ENCODE results near the gene CCDC117. TPM values are rescaled to one million over a fixed set of nuclear protein-coding genes. Genes with fewer than 3 reads are reported as not detected.
"Not testable (repeated sequence)": the region's sequence is repeated elsewhere in the genome, so short reads cannot be mapped to it uniquely, and the experiment has no call there.

CCDC117 gene
- total RNA-seq, 4 donors from 2014 or later: 9.8 to 15.4 (median 14.4) TPM

- no peak overlapping the region for H3K27ac ChIP-seq
- 67 to 83% methylated on average over 6 of the region's 6 CpGs for WGBS, 2 donors
- H3K9me3 ChIP-seq: no peaks in the 10 kb centered on the region
- H3K36me3 ChIP-seq: peaks cover 0 to 24% (median 0%) of the 10 kb centered on the region in 3 donors
- H3K4me1 ChIP-seq: peaks cover 0 to 6% (median 0%) of the 10 kb centered on the region in 3 donors
- no peak overlapping the region for H3K4me3 ChIP-seq
- DNase-seq: no peak
- TF ChIP-seq, protein P1, sequence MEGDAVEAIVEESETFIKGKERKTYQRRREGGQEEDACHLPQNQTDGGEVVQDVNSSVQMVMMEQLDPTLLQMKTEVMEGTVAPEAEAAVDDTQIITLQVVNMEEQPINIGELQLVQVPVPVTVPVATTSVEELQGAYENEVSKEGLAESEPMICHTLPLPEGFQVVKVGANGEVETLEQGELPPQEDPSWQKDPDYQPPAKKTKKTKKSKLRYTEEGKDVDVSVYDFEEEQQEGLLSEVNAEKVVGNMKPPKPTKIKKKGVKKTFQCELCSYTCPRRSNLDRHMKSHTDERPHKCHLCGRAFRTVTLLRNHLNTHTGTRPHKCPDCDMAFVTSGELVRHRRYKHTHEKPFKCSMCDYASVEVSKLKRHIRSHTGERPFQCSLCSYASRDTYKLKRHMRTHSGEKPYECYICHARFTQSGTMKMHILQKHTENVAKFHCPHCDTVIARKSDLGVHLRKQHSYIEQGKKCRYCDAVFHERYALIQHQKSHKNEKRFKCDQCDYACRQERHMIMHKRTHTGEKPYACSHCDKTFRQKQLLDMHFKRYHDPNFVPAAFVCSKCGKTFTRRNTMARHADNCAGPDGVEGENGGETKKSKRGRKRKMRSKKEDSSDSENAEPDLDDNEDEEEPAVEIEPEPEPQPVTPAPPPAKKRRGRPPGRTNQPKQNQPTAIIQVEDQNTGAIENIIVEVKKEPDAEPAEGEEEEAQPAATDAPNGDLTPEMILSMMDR (IDR thresholded peaks at IDR 0.05): no peak
- TF ChIP-seq POLR2A (IDR thresholded peaks at IDR 0.05): no peak
- H3K27me3 ChIP-seq: no peaks in the 10 kb centered on the region
- intact Hi-C loops (cut with DNase I): no loop called here
These were observed 38.1 kb upstream of the CCDC117 start for GRCh38 chr22:28734393-28734792.

- Histone ChIP-seq H3K4me1 (peaks cover 0 to 19% (median 3%) of the 10 kb centered on the region in 3 donors), H3K27ac (no peak overlapping the region), H3K9me3 (no peaks in the 10 kb centered on the region), H3K36me3 (peaks cover 0 to 23% (median 0%) of the 10 kb centered on the region in 3 donors), H3K4me3 (no peak overlapping the region), H3K27me3 (no peaks in the 10 kb centered on the region)
- 52 to 84% methylated on average over 3 to 4 of the region's 7 CpGs for WGBS, 2 donors
- TF ChIP-seq POLR2A (IDR thresholded peaks at IDR 0.05): no peak
- TF ChIP-seq, protein P1 (IDR thresholded peaks at IDR 0.05): no peak
- intact Hi-C loops (cut with DNase I): no loop called here
- DNase-seq: no peak
These were observed 36.0 kb upstream of the CCDC117 start for GRCh38 chr22:28736301-28737155.

- no peak for TF ChIP-seq POLR2A (IDR thresholded peaks at IDR 0.05)
- TF ChIP-seq, protein P1 (IDR thresholded peaks at IDR 0.05): no peak
These were observed 34.8 kb upstream of the CCDC117 start for GRCh38 chr22:28737701-28738100.

DNA sequence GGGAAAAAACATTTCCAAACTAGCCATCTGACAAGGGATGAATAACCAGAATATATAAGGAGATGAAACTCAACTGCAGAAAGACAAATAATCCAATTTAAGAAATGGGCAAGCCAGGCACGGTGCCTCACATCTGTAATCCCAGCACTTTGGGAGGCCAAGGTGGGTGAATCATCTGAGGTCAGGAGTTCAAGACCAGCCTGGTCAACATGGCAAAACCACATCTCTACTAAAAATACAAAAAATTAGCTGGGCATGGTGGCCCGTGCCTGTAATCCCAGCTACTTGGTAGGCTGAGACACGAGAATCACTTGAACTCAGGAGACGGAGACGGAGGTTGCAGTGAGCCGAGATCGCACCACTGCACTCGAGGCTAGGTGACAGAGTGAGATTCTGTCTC is 33.6 kb upstream of the CCDC117 start:
- DNase-seq; H3K27me3 ChIP-seq; H3K27ac ChIP-seq; intact Hi-C loops (cut with DNase I); H3K4me3 ChIP-seq; H3K9me3 ChIP-seq: not testable (repeated sequence)
- H3K36me3 ChIP-seq: peaks cover 0 to 11% (median 1%) of the 10 kb centered on the region in 3 donors
- 83 to 86% methylated on average over 8 of the region's 8 CpGs for WGBS, 2 donors
- peaks cover 3 to 33% (median 7%) of the 10 kb centered on the region in 3 donors for H3K4me1 ChIP-seq

More at GRCh38 chr22:28737701-28738100, 34.8 kb upstream of the CCDC117 start:
- Histone ChIP-seq H3K9me3 (no peaks in the 10 kb centered on the region), H3K4me3 (no peak overlapping the region), H3K4me1 (peaks cover 0 to 22% (median 3%) of the 10 kb centered on the region in 3 donors), H3K36me3 (peaks cover 0 to 13% (median 0%) of the 10 kb centered on the region in 3 donors), H3K27me3 (no peaks in the 10 kb centered on the region), H3K27ac (no peak overlapping the region)
- 89 to 97% methylated on average over 3 of the region's 3 CpGs for WGBS, 2 donors
- DNase-seq: no peak
- intact Hi-C loops (cut with DNase I): no loop called here

DNA sequence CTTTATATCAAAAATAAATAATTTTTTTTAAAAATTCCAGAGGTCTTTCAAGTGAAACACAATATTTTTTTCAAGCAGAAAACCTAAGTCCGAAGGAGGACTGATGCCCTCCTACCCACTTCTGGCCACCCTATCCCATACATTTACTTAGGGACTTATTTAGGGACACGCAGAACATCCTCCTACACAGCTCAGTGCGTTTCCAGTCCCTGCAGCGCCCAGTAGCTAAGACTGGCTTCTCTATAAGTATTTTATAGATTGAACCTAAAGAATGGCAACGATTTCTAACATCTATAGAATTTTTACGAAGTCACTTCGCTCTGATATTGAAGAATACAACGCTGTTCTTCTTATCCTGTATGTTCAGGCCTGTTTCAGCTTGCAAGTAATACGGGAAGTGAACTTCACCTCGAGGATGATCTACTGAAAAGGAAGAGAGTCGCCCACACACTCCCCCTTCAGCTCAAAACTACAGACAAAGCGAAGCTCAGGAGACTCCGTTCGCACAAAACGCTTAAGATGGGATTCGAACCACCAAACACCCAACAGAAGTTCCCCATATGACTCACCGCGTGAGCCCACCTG is 31.2 kb upstream of the CCDC117 start:
- intact Hi-C loops (cut with DNase I): no loop called here

More for the DNA sequence above, 31.2 kb upstream of the CCDC117 start:
- no peak for DNase-seq
- Histone ChIP-seq H3K4me3 (peak overlapping the region; percentile 68 to 100 (median 92)), H3K9me3 (no peaks in the 10 kb centered on the region), H3K27ac (peak overlapping the region; percentile 39 to 100 (median 73)), H3K27me3 (no peaks in the 10 kb centered on the region), H3K36me3 (peaks cover 0 to 30% (median 18%) of the 10 kb centered on the region in 3 donors), H3K4me1 (peaks cover 3 to 33% (median 7%) of the 10 kb centered on the region in 3 donors)
- TF ChIP-seq, protein P1 (IDR thresholded peaks at IDR 0.05): peak in 1 of 6 experiments; percentile 13
- TF ChIP-seq POLR2A (IDR thresholded peaks at IDR 0.05): no peak
- WGBS, 2 donors: 5 to 10% methylated on average over 10 to 18 of the region's 18 CpGs
